Measurements from ENCODE around the gene LRP2.

GRCh38 chr2:169345486-169346437, 16.6 kb downstream of the LRP2 start:
- TF ChIP-seq CTCF (IDR thresholded peaks at IDR 0.05) (no peak), EZH2phosphoT487 (IDR thresholded peaks at IDR 0.05; ENCODE audit: borderline replicate concordance, low read depth) (no peak), MAX (IDR thresholded peaks at IDR 0.05; ENCODE audit: low read depth) (no peak), POLR2AphosphoS5 (IDR thresholded peaks at IDR 0.05; ENCODE audit: low read depth, low read length) (no peak), USF2 (IDR thresholded peaks at IDR 0.05; ENCODE audit: borderline replicate concordance, low read depth, low read length) (no peak), NFIC (IDR thresholded peaks at IDR 0.05; ENCODE audit: borderline replicate concordance) (no peak), REST (IDR thresholded peaks at IDR 0.05; ENCODE audit: low read depth, low read length) (no peak), FOXJ3 (CRISPR knock-in tag; IDR thresholded peaks at IDR 0.05) (no peak), SIN3A (IDR thresholded peaks at IDR 0.05; ENCODE audit: borderline replicate concordance, low read depth, low read length) (no peak), SMC3 (IDR thresholded peaks at IDR 0.05; ENCODE audit: low read depth, low read length) (no peak), TAF1 (IDR thresholded peaks at IDR 0.05; ENCODE audit: borderline replicate concordance, low read depth, low read length) (no peak), GABPA (IDR thresholded peaks at IDR 0.05; ENCODE audit: low read depth) (no peak)
- TF ChIP-seq, protein P1, sequence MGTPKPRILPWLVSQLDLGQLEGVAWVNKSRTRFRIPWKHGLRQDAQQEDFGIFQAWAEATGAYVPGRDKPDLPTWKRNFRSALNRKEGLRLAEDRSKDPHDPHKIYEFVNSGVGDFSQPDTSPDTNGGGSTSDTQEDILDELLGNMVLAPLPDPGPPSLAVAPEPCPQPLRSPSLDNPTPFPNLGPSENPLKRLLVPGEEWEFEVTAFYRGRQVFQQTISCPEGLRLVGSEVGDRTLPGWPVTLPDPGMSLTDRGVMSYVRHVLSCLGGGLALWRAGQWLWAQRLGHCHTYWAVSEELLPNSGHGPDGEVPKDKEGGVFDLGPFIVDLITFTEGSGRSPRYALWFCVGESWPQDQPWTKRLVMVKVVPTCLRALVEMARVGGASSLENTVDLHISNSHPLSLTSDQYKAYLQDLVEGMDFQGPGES (IDR thresholded peaks at IDR 0.05; ENCODE audit: low read depth, low read length) = no peak
